Esophagus squamous epithelium (tissue), 4 donors: ENCODE measurements around the gene MROH9.

Experiments used
- POLR2A ChIP-seq, 4 donors: fragments of 450-650 bp; IDR thresholded peaks; one replicate each; pipeline ENCODE4 v1.6.1; 2017; ENCODE audit warnings: antibody characterized with exemption in 4 of 4, mild to moderate bottlenecking in 4 of 4, moderate library complexity in 3 of 4
- TF ChIP-seq, protein P1 (sequence below), 6 experiments: fragments of 450-650 bp in 4 of 6; fragments of 200-600 bp in 2 of 6; sonication (generic) in 2 of 6; IDR thresholded peaks; one replicate each; pipeline ENCODE4 v1.5.1; 2016 to 2019; ENCODE audit warnings: antibody characterized with exemption in 6 of 6, mild to moderate bottlenecking in 4 of 6, moderate library complexity in 4 of 6

DNA sequence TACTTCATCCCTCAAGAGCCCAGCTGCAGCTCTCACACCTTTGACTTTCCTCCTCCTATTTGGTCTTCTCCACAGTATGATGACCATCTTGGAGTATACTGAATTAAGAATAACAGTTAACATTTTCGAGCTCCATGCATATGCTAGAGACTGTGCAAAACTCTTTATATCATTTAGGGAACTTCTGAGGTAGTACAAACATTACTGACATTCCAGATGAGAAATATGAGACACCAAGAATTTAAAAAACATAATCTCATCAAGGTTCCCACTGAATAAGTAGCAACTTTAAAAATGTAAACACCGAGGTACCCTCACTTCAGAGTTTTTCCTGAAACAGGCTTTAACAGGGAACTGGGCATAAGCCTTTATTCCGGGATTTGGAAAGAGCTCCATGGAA is 178.0 kb downstream of the MROH9 start:
- TF ChIP-seq, protein P1, sequence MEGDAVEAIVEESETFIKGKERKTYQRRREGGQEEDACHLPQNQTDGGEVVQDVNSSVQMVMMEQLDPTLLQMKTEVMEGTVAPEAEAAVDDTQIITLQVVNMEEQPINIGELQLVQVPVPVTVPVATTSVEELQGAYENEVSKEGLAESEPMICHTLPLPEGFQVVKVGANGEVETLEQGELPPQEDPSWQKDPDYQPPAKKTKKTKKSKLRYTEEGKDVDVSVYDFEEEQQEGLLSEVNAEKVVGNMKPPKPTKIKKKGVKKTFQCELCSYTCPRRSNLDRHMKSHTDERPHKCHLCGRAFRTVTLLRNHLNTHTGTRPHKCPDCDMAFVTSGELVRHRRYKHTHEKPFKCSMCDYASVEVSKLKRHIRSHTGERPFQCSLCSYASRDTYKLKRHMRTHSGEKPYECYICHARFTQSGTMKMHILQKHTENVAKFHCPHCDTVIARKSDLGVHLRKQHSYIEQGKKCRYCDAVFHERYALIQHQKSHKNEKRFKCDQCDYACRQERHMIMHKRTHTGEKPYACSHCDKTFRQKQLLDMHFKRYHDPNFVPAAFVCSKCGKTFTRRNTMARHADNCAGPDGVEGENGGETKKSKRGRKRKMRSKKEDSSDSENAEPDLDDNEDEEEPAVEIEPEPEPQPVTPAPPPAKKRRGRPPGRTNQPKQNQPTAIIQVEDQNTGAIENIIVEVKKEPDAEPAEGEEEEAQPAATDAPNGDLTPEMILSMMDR (IDR thresholded peaks at IDR 0.05) = no peak
- no peak for TF ChIP-seq POLR2A (IDR thresholded peaks at IDR 0.05)
